HCT116 (cell line): ENCODE results near the gene PXN. TPM values are rescaled to one million over a fixed set of nuclear protein-coding genes. Genes with fewer than 3 reads are reported as not detected.

ENCODE experiments used
- ATAC-seq: fragments of 200-7000 bp; cut with Tn5 transposase; 2 replicates; pipeline ENCODE4 v1.9.1; 2020; ENCODE audit warnings: mild to moderate bottlenecking, moderate library complexity
- BruUV-seq: library from RNA; stranded (reverse); fragments of 400-500 nt; replicated peaks from 2 replicates; lab custom pipeline; 2021; lab: Mats Ljungman, UMichigan
- CTCF ChIA-PET: fragments of 300-600 bp; sonication (Branson Sonifier 250); formaldehyde crosslinking; loops from one replicate; lab custom pipeline; 2021; ENCODE audit warnings: antibody characterized with exemption; lab: Charles Lee
- POLR2A ChIA-PET: fragments of 300-600, 350-600 bp; sonication (Branson Sonifier 250); formaldehyde crosslinking; loops from one replicate; lab custom pipeline; 2021; ENCODE audit warnings: antibody characterized with exemption; lab: Charles Lee
- RAD21 ChIA-PET, 2 experiments: fragments of 300-600 bp; sonication (Branson Sonifier 250); formaldehyde crosslinking; loops; one replicate each; lab custom pipeline; 2023; ENCODE audit warnings: low total read pairs in 2 of 2; ENCODE audit not compliant: uncharacterized antibody in 2 of 2, unreplicated experiment in 2 of 2, low non-redundant PET in 1 of 2; lab: Charles Lee
- DNase-seq: peaks from one replicate; pipeline ENCODE4 v3.0.0-alpha.2; 2010; ENCODE audit warnings: low read depth, low spot score
- H2AFZ ChIP-seq: fragments of 200-600 bp; shearing (Covaris generic), sonication (generic); 2 replicates; pipeline ENCODE4 v1.6.1; 2017; ENCODE audit warnings: low read depth, mixed run types, mixed read lengths, antibody characterized with exemption, low read length; ENCODE audit not compliant: poor library complexity, severe bottlenecking
- H3K27ac ChIP-seq: 2 replicates; pipeline ENCODE4 v1.5.1; 2012; ENCODE audit warnings: low read depth, low read length
- H3K27me3 ChIP-seq: fragments of 200-600 bp; sonication (generic); 2 replicates; pipeline ENCODE4 v1.6.1; 2016; ENCODE audit warnings: mixed run types, low read length, mixed read lengths; ENCODE audit not compliant: insufficient read depth
- H3K36me3 ChIP-seq, 2 experiments: fragments of 200-500 bp in 1 of 2; fragments of 200-600 bp in 1 of 2; sonication (Bioruptor generic) in 1 of 2; sonication (generic) in 1 of 2; 2 replicates each; pipeline versions ENCODE4 v1.5.1 to v1.6.1; 2014 to 2016; ENCODE audit warnings: low read length in 2 of 2, inconsistent platforms in 1 of 2, mixed read lengths in 1 of 2, mixed run types in 1 of 2; ENCODE audit not compliant: insufficient read depth in 2 of 2, control insufficient read depth in 1 of 2
- H3K4me1 ChIP-seq, 2 experiments: fragments of 200-600 bp in 1 of 2; sonication (generic) in 1 of 2; 2 replicates each; pipeline versions ENCODE4 v1.5.1 to v1.6.1; 2012 to 2017; ENCODE audit warnings: low read length in 2 of 2, inconsistent platforms in 1 of 2, mild to moderate bottlenecking in 1 of 2, mixed read lengths in 1 of 2, mixed run types in 1 of 2, moderate library complexity in 1 of 2; ENCODE audit not compliant: insufficient read depth in 2 of 2, control insufficient read depth in 1 of 2
- H3K4me2 ChIP-seq: fragments of 200-600 bp; sonication (generic); 2 replicates; pipeline ENCODE4 v1.6.1; 2017; ENCODE audit warnings: mixed run types, low read length, mixed read lengths
- H3K4me3 ChIP-seq, 2 experiments: fragments of 200-600 bp in 1 of 2; sonication (generic) in 1 of 2; replicated peaks in 1 of 2; 2 replicates each; pipeline ENCODE4 v1.5.1; 2011 to 2016; ENCODE audit warnings: low read length in 2 of 2, control low read depth in 1 of 2, low read depth in 1 of 2, mild to moderate bottlenecking in 1 of 2, mixed read lengths in 1 of 2, mixed run types in 1 of 2
- H3K79me2 ChIP-seq: fragments of 200-600 bp; sonication (generic); 2 replicates; pipeline ENCODE4 v1.6.1; 2017; ENCODE audit warnings: mild to moderate bottlenecking, mixed run types, low read length, moderate library complexity, mixed read lengths; ENCODE audit not compliant: insufficient read depth
- H3K9ac ChIP-seq: fragments of 200-600 bp; sonication (generic); 2 replicates; pipeline ENCODE4 v1.6.1; 2016; ENCODE audit warnings: low read length, mixed read lengths
- H3K9me2 ChIP-seq: fragments of 200-600 bp; sonication (generic), shearing (Covaris generic); 2 replicates; pipeline ENCODE4 v1.6.1; 2017; ENCODE audit warnings: mixed run types, mild to moderate bottlenecking, moderate library complexity; ENCODE audit not compliant: insufficient read depth
- H3K9me3 ChIP-seq, 2 experiments: fragments of 200-500 bp in 1 of 2; fragments of 200-600 bp in 1 of 2; sonication (Bioruptor generic) in 1 of 2; sonication (generic) in 1 of 2; 2 replicates each; pipeline ENCODE4 v1.6.1; 2014 to 2017; ENCODE audit warnings: low read length in 2 of 2, mixed read lengths in 2 of 2, inconsistent platforms in 1 of 2, low read depth in 1 of 2, mild to moderate bottlenecking in 1 of 2, mixed run types in 1 of 2, moderate library complexity in 1 of 2; ENCODE audit not compliant: control insufficient read depth in 1 of 2, insufficient read depth in 1 of 2
- H4K20me1 ChIP-seq: fragments of 200-600 bp; sonication (generic), shearing (Covaris generic); 2 replicates; pipeline ENCODE4 v1.6.1; 2017; ENCODE audit warnings: mixed run types, mild to moderate bottlenecking, moderate library complexity; ENCODE audit not compliant: insufficient read depth
- CEBPB ChIP-seq: IDR thresholded peaks from 2 replicates; pipeline ENCODE4 v1.6.1; 2012; ENCODE audit warnings: low read depth
- ELF1 ChIP-seq: IDR thresholded peaks from 2 replicates; pipeline ENCODE4 v1.6.1; 2012; ENCODE audit warnings: low read depth, borderline replicate concordance
- EZH2 ChIP-seq: fragments of 200-600 bp; sonication (generic); IDR thresholded peaks from 2 replicates; pipeline ENCODE4 v1.6.1; 2017; ENCODE audit warnings: antibody characterized with exemption, mixed run types
- EZH2phosphoT487 ChIP-seq: fragments of 200-600 bp; IDR thresholded peaks from 2 replicates; pipeline ENCODE4 v1.6.1; 2018; ENCODE audit warnings: antibody characterized with exemption, borderline replicate concordance
- JUND ChIP-seq: IDR thresholded peaks from 2 replicates; pipeline ENCODE4 v1.6.1; 2012
- POLR2A ChIP-seq: IDR thresholded peaks from 2 replicates; pipeline ENCODE4 v1.7.0; 2011; ENCODE audit warnings: borderline replicate concordance; ENCODE audit not compliant: insufficient read depth, insufficient read length; ENCODE audit errors: extremely low read depth
- POLR2AphosphoS5 ChIP-seq: IDR thresholded peaks from 2 replicates; pipeline ENCODE4 v1.6.1; 2011; ENCODE audit warnings: mild to moderate bottlenecking, low read depth, low read length, moderate library complexity
- RAD21 ChIP-seq: IDR thresholded peaks from 2 replicates; pipeline ENCODE4 v1.6.1; 2012; ENCODE audit warnings: low read depth, mild to moderate bottlenecking
- SIN3A ChIP-seq: IDR thresholded peaks from 2 replicates; pipeline ENCODE4 v1.6.1; 2012; ENCODE audit warnings: low read depth
- SP1 ChIP-seq: IDR thresholded peaks from 2 replicates; pipeline ENCODE4 v1.6.1; 2012; ENCODE audit warnings: low read depth
- SRF ChIP-seq: IDR thresholded peaks from 2 replicates; pipeline ENCODE4 v1.6.1; 2012; ENCODE audit warnings: low read depth
- TCF7L2 ChIP-seq: IDR thresholded peaks from 2 replicates; pipeline ENCODE4 v1.7.0; 2011; ENCODE audit warnings: borderline replicate concordance, inconsistent platforms; ENCODE audit not compliant: insufficient read depth, insufficient read length; ENCODE audit errors: extremely low read depth
- YY1 ChIP-seq: IDR thresholded peaks from 2 replicates; pipeline ENCODE4 v1.6.1; 2011; ENCODE audit warnings: low read length, low read depth, moderate library complexity, mild to moderate bottlenecking; ENCODE audit not compliant: insufficient replicate concordance; ENCODE audit errors: extremely low read depth
- ZNF274 ChIP-seq: fragments of 200-500 bp; sonication (Bioruptor generic); IDR thresholded peaks from 2 replicates; pipeline ENCODE4 v1.6.1; 2014; ENCODE audit warnings: mild to moderate bottlenecking, low read depth, low read length, inconsistent platforms
- intact Hi-C: fragments of 100-400 bp; cut with micrococcal nuclease; formaldehyde crosslinking; loops from 2 replicates; pipeline ENCODE4 v1.10.0; 2022
- total RNA-seq: library from RNA; stranded (reverse); gene quantifications from one replicate; pipeline ENCODE4 v1.2.1, GENCODE V29; 2021; ENCODE audit not compliant: unreplicated experiment
- TF ChIP-seq, protein P1 (sequence below), 3 experiments: fragments of 200-600 bp in 1 of 3; sonication (generic) in 1 of 3; IDR thresholded peaks in 2 of 3; conservative IDR thresholded peaks in 1 of 3; 2 replicates each; pipeline ENCODE4 v1.5.1; 2012 to 2017; ENCODE audit warnings: low read depth in 2 of 3, low read length in 2 of 3, antibody characterized with exemption in 1 of 3, borderline replicate concordance in 1 of 3, control low read depth in 1 of 3, mild to moderate bottlenecking in 1 of 3, mixed read lengths in 1 of 3, mixed run types in 1 of 3, moderate library complexity in 1 of 3; ENCODE audit not compliant: insufficient read depth in 1 of 3
- TF ChIP-seq, protein P2 (sequence below): IDR thresholded peaks from 2 replicates; pipeline ENCODE4 v1.6.1; 2011; ENCODE audit warnings: mild to moderate bottlenecking, low read length, moderate library complexity; ENCODE audit not compliant: insufficient replicate concordance; ENCODE audit errors: extremely low read depth
- TF ChIP-seq, protein P3 (sequence below): IDR thresholded peaks from 2 replicates; pipeline ENCODE4 v1.6.1; 2012

The PXN gene
- total RNA-seq, 1 experiment from 2014 or later, result 211 TPM

DNA sequence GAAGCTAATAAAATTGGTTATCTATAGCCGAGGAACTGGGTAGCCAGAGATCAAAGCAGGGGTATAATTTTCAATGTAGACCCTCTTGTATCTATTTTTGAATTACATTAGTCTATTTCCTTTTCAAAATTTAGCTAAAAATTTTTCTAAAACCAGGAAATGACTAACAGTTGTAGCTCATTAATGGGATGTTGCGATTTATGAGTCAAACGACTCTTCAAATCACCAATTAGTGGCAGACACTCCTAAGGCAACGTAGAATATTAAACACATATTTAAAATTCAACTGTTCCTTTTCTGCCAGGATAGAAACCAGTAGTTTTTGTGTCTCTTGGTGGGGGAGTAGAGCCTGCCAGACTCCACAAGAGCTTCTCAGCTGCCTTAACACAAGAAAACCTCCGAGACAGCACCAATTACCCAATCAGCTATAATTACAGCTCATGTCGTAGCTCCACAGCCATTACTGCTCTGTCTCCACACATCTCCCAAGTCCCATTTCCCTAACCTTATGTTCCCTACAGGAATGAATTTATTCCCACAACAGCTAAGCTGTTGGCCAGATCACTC lies 97.9 kb downstream of the PXN start:
- intact Hi-C loops, result no loop called here

More for the DNA sequence above, 97.9 kb downstream of the PXN start:
- Histone ChIP-seq H2AFZ (no peak overlapping the region), H3K4me3 (no peak overlapping the region), H3K36me3 (peaks cover 52 to 64% of the 10 kb centered on the region in 2 experiments; a peak in 3 of 4 replicates), H3K27me3 (no peaks in the 10 kb centered on the region), H3K27ac (no peak overlapping the region), H3K4me2 (no peak overlapping the region), H3K9ac (no peak overlapping the region), H3K4me1 (no peaks in the 10 kb centered on the region), H3K9me2 (no peaks in the 10 kb centered on the region), H3K79me2 (peaks cover 23% of the 10 kb centered on the region; the same call in 1 of the 2 replicates), H4K20me1 (no peaks in the 10 kb centered on the region), H3K9me3 (no peaks in the 10 kb centered on the region)
- no TSS peak for BruUV-seq
- ChIA-PET RAD21 (interaction anchor here in 1 of 2 experiments (0.6 kb wide), 1 partner anchor 44 kb away, joined by 4 read pairs; no protein-coding TSS in a partner anchor), POLR2A (no interaction called here), CTCF (no interaction called here)
- DNase-seq (no peak), ATAC-seq (no peak)
- TF ChIP-seq SIN3A, result no peak
- TF ChIP-seq SRF, result no peak
- TF ChIP-seq, protein P1, sequence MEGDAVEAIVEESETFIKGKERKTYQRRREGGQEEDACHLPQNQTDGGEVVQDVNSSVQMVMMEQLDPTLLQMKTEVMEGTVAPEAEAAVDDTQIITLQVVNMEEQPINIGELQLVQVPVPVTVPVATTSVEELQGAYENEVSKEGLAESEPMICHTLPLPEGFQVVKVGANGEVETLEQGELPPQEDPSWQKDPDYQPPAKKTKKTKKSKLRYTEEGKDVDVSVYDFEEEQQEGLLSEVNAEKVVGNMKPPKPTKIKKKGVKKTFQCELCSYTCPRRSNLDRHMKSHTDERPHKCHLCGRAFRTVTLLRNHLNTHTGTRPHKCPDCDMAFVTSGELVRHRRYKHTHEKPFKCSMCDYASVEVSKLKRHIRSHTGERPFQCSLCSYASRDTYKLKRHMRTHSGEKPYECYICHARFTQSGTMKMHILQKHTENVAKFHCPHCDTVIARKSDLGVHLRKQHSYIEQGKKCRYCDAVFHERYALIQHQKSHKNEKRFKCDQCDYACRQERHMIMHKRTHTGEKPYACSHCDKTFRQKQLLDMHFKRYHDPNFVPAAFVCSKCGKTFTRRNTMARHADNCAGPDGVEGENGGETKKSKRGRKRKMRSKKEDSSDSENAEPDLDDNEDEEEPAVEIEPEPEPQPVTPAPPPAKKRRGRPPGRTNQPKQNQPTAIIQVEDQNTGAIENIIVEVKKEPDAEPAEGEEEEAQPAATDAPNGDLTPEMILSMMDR (IDR thresholded peaks at IDR 0.05 in 2 of 3, conservative IDR thresholded peaks at IDR 0.05 in 1 of 3; ENCODE audit: borderline replicate concordance in 1 of 3, insufficient read depth in 1 of 3, low read depth in 2 of 3, low read length in 2 of 3), result no peak
- TF ChIP-seq ELF1, result no peak
- no peak for TF ChIP-seq YY1
- no peak for TF ChIP-seq TCF7L2
- TF ChIP-seq POLR2AphosphoS5, result no peak
- TF ChIP-seq EZH2, result no peak
- TF ChIP-seq, protein P2, sequence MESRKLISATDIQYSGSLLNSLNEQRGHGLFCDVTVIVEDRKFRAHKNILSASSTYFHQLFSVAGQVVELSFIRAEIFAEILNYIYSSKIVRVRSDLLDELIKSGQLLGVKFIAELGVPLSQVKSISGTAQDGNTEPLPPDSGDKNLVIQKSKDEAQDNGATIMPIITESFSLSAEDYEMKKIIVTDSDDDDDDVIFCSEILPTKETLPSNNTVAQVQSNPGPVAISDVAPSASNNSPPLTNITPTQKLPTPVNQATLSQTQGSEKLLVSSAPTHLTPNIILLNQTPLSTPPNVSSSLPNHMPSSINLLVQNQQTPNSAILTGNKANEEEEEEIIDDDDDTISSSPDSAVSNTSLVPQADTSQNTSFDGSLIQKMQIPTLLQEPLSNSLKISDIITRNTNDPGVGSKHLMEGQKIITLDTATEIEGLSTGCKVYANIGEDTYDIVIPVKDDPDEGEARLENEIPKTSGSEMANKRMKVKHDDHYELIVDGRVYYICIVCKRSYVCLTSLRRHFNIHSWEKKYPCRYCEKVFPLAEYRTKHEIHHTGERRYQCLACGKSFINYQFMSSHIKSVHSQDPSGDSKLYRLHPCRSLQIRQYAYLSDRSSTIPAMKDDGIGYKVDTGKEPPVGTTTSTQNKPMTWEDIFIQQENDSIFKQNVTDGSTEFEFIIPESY, result no peak
- TF ChIP-seq, protein P3, sequence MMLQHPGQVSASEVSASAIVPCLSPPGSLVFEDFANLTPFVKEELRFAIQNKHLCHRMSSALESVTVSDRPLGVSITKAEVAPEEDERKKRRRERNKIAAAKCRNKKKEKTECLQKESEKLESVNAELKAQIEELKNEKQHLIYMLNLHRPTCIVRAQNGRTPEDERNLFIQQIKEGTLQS, result no peak
- no peak for TF ChIP-seq JUND
- TF ChIP-seq SP1, result no peak
- no peak for TF ChIP-seq RAD21
- TF ChIP-seq ZNF274, result no peak
- no peak for TF ChIP-seq CEBPB
- no peak for TF ChIP-seq POLR2A
- TF ChIP-seq EZH2phosphoT487, result no peak
